GM19468 (cell line): ENCODE results near the gene BICRAL.
"Not testable (repeated sequence)": the region's sequence is repeated elsewhere in the genome, so short reads cannot be mapped to it uniquely, and the experiment has no call there.

Experiments
- ATAC-seq: cut with Tn5 transposase; IDR thresholded peaks from one replicate; pipeline ENCODE4 v1.9.1; 2021; ENCODE audit warnings: mild to moderate bottlenecking, moderate library complexity, moderate number of reproducible peaks; ENCODE audit not compliant: unreplicated experiment; ENCODE audit errors: extremely low read depth

BICRAL gene

DNA sequence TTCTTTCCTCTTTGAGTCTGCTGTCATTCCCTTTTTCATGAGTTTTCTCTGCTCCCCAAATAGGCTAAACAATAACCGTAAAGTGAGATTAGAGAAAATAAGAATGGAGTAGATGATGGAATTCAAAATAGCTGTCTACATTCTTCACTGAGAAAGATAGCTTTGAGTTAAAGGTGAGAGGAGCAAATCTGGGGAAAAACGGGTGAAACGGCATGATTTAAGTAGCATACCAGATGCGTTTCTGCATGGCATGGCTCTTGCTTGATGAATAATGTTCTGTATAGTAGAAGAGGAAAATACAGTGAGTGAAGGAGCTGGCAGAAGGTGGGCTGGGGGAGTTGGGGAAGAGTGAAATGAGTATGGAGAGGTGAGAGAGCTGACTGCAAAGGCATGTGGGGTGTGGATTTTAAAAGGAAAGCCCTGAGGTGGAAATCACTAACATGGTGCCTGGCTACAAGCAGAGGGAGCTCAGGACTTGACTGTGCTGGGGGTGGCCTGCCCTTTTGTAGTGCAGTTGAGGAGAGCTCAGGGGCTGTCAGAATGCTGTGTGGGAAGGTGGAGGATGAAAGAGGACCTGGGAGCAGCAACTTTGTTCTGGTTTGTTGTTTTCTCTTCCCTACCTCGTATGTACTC lies 8.8 kb downstream of the BICRAL start:
- no peak for ATAC-seq

DNA sequence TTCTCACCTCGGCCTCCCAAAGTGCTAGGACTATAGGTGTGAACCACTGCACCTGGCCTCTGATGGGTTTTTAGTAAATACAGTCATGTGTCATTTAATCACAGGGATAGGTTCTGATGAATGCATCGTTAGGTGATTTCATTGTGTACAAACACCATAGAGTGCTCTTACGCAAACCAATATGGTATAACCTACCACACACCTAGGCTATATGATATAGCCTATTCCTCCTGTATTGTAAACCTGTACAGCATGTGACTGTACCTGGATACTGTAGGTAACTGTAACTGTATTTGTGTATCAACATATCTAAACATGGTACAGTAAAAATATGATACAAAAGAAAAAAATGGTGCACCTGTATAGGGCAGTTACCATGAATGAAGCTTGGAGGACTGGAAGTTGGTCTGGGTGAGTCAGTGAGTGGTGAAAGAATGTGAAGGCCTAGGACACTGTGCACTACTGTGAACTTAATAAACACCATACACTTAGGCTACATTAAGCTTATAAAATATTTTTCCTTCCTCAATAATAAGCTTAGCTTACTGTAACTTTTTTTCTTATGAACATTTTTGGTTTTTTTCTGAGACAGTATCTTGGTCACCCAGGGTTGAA lies 10.0 kb downstream of the BICRAL start:
- no peak for ATAC-seq

DNA sequence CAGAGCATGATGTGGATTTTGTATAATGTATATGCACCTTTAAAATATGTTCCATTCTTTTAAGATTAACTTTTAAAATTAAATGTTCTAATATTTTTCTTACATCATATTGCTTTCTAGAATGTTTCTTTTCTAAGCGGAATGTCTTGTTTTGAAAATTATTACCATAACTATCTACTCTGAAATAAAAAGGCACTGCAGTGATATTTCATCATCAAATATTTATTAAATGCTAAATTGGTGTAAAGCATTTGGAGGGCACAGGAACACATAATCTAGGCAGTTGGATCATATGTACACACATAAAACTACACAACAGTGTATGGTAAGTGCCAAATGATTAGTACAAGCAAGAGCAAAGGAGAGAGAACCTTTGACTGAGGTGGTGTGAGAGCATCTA lies 13.8 kb downstream of the BICRAL start:
- ATAC-seq = no peak

DNA sequence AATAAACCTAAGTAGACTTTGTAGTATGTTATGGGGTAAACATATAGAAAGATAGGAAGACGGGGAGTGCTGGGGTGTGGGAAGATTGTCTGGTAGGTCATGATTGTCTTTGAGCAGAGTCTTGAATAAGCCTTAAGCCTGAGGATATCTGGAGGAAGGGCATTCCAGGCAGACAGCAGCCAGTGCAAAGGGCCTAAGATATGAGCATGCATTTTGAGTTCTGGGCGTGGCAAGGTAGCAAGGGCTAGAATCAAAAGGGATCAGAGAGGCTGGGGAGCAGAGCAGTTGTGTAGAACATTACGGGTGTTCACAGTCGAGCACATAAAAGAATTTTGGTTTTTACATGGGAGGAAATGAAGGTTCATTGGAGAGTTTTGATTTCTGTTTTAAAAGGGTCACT lies 14.3 kb downstream of the BICRAL start:
- ATAC-seq = no peak

DNA sequence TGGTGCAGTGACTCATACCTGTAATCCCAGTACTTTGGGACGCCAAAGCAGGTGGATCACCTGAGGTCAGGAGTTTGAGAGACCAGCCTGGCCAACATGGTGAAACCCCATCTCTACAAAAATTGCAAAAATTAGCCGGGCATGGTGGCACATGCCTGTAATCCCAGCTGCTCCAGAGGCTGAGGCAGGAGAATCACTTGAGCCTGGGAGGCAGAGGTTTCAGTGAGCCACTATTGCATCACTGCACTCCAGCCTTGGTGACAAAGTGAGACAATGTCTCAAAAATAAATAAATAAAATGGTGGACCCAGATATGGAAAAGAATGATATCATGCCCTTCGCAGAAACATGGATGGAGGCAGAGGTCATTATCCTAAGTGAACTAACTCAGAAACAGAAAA lies 15.8 kb downstream of the BICRAL start:
- ATAC-seq = not testable (repeated sequence)

DNA sequence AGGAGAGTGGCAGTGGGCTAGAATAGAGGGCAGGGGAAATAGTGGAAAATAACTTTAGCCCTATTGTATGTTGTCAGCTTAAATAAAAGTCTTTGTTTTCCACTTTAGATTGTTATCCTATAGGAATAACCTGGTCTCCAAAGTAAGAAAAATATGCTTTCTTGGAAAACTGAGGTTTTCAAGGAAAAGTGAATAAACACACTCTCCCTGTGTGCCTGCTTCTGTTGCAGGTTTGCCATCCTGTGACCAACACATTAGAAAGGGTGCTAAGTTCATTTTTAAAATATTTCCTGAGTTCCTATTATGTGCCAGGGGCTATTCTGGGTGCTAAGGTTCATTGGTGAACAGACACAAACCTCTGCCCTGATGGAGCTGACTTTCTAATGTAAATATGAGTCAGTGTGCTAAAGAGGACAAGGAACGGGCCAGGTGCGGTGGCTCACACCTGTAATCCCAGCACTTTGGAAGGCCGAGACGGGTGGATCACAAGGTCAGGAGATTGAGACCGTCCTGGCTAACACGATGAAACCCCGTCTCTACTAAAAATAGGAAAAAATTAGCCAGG lies 23.5 kb downstream of the BICRAL start:
- no peak for ATAC-seq

DNA sequence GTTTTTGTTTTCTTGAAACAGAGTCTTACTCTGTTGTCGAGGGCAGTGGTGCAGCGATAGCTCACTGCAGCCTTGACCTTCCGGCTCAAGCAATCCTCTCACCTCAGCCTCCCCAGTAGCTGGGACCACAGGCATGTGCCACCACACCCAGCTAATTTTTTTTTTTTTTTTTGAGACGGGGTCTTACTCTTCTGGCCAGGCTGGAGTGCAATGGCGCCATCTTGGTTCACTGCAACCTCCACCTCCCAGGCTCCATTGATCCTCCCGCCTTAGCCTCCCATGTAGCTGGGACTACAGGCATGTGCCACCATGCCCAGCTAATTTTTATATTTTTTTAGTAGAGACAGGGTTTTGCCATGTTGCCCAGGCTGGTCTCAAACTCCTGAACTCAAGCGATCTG lies 24.5 kb downstream of the BICRAL start:
- not testable (repeated sequence) for ATAC-seq

DNA sequence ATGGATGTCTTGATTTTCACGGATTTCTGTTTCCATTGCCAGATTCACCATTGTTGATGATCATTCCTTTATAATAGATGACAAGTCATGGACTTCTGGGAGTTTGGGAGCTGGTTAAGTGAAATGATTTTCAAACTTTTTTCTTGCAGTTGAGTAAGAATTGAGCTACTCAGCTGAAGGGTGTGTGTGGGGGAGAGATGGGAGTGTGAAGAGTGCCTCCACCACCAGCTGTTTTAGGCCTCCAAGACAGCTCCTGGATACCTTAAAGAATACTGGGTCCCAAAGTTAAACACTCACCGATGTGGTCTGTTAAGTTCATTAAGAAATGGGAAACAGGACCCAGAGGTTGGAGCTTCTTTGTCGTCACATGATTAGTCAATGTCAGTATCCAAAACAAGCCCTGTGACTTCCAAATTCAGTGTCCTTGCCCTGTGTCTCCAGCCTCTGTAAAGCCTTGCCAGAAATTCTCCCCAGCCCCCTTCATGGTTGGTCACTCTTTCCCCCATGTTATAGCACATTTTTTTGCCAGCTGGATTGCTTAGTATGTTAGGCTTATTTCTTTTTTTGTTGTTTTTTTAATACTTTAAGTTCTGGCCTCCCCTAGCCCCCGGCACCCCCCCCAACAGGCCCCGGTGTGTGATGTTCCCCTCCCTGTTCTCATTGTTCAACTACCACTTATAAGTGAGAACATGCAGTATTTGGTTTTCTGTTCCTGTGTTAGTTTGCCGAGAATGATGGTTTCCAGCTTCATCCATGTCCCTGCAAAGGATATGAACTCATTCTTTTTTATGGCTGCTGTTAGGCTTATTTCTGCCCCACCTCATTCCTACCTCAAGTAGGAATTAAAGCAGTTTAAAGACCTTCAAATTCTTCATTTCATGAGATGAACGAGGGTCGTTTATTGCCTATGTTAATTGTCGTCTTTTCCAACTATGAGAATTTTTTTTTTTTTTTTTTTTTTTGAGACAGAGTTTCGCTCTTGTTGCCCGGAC lies 26.9 kb downstream of the BICRAL start:
- no peak for ATAC-seq

DNA sequence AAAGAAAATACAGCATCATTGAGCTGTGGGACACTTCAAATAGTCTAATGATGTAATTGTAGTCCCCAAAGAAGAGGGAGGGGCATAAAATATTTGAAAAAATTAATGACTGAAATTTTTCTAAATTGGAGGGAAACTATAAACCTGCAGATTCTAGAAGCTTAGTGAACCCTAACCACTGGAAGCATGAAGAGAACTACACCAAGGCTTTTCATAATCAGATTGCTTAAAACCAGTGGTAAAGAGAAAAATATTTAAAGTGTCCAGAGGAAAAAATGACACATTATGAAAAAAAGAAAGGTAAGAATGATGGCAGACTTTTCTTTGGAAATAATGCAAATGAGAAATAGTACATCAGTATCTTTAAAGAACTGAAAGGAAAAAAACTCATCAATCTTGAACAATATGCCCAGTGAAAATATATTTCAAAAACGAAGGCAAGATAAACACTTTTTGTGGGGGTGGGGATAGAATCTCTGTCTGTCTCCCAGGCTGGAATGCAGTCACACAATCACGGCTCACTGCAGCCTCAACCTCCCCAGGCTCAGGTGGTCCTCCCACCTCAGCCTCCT lies 31.3 kb downstream of the BICRAL start:
- ATAC-seq = no peak

DNA sequence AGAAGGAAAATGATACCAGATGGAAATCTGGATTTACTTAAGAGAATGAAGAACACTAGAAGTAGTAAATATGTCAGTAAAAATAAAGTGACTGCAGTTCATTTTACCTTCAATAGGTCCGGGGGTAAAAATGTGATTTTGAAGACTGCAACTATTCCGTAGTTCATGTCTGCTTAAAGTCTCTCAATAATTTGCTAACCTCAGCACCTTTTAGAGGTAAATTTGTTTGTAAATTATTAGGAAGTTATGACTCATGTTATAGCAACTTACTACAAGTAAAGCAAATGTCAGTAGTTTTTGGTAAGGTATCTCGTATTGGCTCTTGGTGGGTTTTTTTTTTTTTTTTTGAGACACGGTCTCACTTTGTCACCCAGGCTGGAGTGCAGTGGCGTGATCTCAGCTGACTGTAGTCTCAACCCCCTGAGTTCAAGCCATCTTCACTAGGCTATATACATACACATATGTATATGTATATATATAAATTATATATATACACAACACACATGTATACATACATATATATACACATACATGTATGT lies 32.1 kb downstream of the BICRAL start:
- no peak for ATAC-seq

DNA sequence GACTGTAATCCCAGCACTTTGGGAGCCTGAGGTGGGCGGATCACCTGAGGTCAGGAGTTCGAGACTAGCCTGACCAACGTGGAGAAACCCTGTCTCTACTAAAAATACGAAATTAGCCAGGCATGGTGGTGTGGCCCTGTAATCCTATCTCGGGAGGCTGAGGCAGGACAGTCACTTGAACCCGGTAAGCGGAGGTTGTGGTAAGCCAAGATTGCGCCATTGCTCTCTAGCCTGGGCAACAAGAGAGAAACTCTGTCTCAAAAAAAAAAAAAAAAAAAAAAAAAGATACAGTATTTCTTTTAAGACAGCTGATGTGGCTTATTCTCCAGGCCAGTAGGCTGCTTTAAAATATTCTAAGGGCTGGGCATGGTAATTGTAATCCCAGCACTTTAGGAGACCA lies 33.9 kb downstream of the BICRAL start:
- not testable (repeated sequence) for ATAC-seq

DNA sequence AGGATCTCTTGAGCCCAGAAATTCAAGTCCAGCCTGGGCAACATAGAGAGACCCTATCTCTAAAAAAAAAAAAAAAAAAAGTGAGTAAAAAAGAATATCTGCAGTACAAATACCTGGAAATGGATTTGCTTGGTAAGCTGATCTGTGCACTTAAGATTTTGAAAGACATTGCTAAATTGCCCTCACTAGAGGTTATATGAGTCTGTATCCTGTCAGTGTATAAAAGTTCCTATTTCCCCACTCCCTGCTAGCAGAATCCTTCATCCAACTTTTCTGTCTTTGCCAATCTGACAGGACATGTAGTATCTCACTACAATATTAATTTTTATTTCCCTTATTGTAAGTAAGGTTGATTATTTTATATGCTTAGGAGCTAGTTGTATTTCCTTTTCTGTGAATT lies 36.1 kb downstream of the BICRAL start:
- ATAC-seq = no peak

DNA sequence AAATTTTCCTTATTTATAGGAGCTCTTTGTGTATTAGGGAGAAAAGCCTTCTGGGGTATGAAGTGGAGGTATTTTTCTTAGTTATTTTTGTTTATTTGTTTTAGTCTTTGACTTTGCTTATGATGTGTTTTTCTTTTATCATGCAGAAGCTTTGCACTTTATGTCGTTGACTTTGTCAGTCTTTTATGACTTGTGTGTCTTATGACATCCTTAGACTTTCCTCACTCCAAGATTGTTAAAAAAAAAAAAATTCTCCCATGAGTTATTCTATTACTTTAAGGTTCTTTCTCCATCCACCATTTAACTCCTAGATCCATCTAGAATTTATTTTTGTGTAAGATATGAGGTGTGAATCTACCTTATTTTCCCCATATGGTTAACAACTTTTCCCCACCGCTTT lies 36.6 kb downstream of the BICRAL start:
- ATAC-seq = no peak

DNA sequence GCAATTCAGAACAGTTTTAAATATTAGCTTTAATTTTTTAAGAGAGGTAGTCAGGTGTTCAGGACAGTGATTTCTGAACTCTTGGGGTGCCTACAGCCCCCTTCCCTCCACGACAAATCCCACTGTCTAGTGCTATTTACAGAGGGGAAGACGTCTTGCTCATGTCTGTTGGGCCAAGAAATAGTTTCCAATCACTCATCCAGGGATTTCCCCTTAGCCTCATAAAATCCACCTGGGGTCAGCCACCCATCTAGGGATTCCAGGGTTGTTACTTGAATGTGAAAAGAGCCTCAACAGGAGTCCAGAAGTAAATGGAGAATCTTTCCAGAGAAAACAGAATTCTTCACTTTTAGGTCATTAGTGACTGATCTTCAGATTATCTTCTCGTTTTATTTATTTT lies 37.0 kb downstream of the BICRAL start:
- ATAC-seq = no peak

DNA sequence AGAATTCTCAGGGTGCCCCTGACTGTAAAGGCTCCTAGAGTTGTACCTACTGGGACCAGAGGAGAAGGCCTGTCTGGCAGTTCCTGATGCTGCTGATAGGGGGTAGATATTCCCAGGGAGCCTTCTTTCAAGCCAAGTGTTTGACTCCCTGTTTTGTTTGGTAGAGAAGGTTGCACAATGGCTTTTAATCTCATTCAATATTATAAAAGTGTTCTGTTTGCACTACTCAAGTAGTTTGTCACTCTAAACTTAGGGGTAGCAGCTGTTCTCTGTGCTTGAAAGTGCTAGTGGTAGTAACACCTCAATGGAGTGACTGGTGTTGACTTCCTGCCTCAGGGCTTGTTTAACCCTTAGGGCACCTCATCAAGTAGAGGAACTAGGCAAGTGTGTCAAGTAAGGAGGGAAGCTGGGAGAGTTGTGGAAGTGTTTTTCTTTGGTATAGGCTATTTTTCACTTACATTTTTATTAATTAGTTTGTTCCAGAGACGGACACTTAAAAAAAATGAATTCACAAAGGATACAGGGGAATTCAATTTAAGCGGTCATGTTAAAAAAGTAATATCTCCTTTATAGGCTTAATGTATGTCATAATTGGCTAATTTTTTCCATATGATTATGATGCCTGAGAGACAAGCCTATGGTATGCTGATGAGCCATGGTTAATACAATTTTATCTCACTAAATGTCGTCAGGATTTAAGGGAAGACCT lies 38.1 kb downstream of the BICRAL start:
- no peak for ATAC-seq

DNA sequence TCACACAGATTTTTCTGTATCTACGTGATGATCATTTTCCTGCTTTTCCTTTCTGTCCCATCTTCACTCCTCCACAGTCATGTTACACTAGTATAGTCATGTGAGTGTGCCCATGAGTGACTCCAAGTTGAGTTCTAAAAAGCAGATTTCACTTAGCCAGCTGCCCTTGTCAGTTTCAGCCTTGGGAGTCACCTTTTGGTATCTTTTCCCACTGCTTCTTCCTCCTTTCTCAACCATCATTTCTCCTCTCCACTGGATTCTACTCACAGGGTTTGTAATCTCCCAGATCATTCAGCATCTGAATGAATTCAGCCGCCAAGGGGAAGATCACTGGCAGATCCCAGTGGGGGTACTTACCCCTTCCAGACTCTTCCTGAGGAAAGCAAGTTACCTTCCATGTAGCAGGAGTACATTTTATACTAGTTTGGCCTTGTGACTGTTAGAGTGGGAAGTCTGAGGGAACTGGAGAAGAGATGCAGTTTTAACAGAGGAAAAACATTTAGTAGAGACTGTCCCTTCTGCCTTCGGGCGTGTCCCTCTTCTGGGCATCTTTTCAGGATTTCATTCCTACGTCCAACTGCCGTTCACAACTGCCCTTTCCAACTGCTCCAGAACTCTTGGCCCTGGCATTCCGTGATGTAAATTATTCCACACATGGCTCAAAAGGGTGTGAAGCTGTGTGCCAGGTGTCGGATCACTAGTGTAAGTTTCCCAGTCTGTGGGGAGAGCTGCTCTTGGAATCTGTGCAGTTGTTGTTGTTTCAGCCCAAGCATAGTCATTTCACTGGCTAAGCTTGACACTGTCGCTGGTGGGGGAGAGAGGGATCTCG lies 38.9 kb downstream of the BICRAL start:
- ATAC-seq = no peak

DNA sequence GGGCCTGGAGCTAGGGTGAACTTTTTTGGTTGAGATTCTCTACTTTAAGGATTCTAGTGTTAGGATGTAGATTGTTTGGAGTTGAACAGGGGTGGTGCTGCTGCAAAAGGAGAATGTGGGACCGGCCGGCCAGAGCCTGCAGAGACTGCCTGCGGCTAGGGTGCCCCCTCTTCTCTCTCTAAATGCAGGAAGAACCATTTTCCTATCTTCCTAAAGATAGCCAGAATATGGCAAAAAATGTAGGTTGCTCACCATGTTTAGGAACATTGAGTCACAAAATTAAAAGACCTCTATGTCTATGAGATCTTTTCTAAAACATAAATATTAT lies 39.5 kb downstream of the BICRAL start:
- ATAC-seq = no peak

DNA sequence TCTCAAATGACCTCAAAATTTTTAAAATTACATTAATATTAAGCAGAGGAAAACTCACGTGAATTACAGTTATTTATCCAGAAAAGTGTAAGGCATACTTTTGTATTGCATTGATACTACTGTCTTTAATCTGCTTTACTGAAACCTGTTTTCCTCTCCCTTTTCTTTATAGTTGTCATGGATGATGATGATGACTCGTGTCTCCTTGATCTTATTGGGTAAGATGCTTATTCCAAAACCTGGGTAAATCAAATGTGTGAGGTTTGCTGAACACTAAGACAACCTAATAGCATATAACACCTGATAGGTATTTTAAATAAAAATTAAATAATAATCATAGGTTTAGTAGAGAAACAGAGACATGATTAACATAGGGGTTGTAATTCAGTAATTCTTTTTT lies 40.0 kb downstream of the BICRAL start:
- ATAC-seq = no peak

DNA sequence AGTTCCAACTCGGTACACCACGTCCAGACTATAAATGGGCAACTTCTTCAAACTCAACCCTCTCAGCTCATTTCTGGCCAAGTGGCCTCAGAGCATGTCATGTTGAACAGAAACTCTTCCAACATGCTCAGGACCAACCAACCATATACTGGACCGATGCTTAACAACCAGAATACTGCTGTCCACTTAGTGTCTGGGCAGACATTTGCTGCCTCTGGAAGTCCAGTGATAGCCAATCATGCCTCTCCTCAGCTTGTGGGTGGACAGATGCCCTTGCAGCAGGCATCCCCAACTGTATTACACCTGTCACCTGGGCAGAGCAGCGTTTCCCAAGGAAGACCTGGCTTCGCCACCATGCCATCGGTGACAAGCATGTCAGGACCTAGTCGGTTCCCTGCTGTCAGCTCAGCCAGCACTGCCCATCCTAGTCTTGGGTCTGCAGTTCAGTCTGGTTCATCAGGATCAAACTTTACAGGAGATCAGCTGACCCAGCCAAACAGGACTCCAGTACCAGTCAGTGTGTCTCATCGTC lies 47.8 kb downstream of the BICRAL start:
- ATAC-seq = no peak
